Measurements from ENCODE around the gene C19orf85. TPM values are rescaled to one million over a fixed set of nuclear protein-coding genes. Genes with fewer than 3 reads are reported as not detected.
A peak's percentile ranks its signal among the peaks of the same experiment; 100 is the strongest.

C19orf85 gene
- total RNA-seq: not detected

GRCh38 chr19:55464662-55465054 lies at the start of gene C19orf85:
Gene C19orf85 (minus strand): TSS chr19:55464751. CDS start chr19:55464554, 197 bp downstream.
- no peak for DNase-seq
- Histone ChIP-seq H3K27me3 (no peaks in the 10 kb centered on the region), H3K27ac (no peak within 1 kb of the TSS), H3K9me3 (no peaks in the 10 kb centered on the region), H3K4me1 (peaks cover 0 to 22% (median 2%) of the 10 kb centered on the region in 4 donors), H3K36me3 (no peaks in the 10 kb centered on the region), H3K4me3 (no peak within 1 kb of the TSS)
- TF ChIP-seq POLR2A (IDR thresholded peaks at IDR 0.05) (no peak), CTCF (IDR thresholded peaks at IDR 0.05) (no peak)

DNA sequence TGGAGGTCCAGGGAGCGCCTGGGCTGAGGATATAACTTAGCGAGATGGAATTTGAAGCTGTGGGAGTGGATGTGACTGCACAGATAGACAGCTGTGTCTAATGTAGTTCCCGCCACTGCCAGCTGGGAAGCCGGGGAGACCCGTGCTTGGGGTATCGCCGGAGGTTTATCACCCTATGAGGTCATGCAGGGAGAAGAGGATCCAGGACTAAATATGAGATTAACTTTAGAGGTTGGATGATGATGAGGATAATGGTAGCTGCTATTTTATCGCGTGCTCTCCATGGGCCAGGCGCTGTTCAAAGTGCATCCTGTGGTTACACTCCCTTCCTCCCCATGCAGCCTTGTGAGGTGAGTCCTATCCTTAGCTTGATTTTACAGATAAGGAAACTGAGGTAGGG lies 43.6 kb upstream of the C19orf85 start:
- no peak for TF ChIP-seq POLR2A (IDR thresholded peaks at IDR 0.05)
- no peak for TF ChIP-seq CTCF (IDR thresholded peaks at IDR 0.05)
- Histone ChIP-seq H3K27me3 (no peaks in the 10 kb centered on the region), H3K36me3 (no peaks in the 10 kb centered on the region), H3K4me1 (peaks cover 0 to 4% (median 2%) of the 10 kb centered on the region in 4 donors), H3K27ac (no peak overlapping the region), H3K9me3 (no peaks in the 10 kb centered on the region), H3K4me3 (no peak overlapping the region)
- no peak for DNase-seq

DNA sequence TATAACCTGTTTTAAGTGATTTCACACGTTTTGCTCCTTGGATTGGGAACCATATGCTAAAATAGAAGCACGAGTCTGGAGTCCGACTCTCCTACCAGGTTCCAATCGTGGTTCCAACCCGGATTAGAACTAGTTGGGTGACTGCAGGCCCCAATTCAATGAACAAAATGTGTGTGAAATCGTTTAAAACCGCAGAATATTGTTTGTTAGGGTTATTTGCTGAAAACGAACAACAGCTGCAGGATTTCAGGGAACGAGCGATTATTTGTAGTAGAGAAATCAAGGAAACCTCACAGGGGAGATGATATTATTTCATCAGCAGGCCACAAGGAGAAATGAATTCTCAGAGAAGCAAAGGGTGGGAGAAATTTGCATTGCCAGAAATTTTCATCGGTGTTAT lies 40.4 kb upstream of the C19orf85 start:
- Histone ChIP-seq H3K36me3 (no peaks in the 10 kb centered on the region), H3K27ac (no peak overlapping the region), H3K4me3 (no peak overlapping the region), H3K27me3 (no peaks in the 10 kb centered on the region), H3K4me1 (peaks cover 0 to 4% (median 2%) of the 10 kb centered on the region in 4 donors), H3K9me3 (no peaks in the 10 kb centered on the region)
- DNase-seq: no peak
- TF ChIP-seq POLR2A (IDR thresholded peaks at IDR 0.05): no peak
- TF ChIP-seq CTCF (IDR thresholded peaks at IDR 0.05): no peak

DNA sequence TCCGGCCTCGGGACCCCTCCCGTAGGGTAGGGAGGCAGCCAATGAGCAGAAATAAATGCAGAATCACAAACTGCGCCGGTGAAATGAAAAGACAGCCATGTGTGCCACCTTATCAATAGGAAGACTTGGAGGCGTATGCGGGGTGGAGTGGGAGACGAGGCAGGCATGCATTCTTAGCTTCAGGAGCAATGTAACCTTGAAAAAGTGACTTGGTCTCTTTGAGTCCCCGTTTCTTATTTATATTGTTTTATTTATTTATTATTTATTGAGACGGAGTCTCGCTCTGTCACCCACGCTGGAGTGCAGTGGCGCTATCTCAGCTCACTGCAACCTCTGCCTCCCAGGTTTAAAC lies 39.7 kb upstream of the C19orf85 start:
- Histone ChIP-seq H3K27me3 (no peaks in the 10 kb centered on the region), H3K36me3 (no peaks in the 10 kb centered on the region), H3K9me3 (no peaks in the 10 kb centered on the region), H3K4me1 (peaks cover 0 to 4% (median 2%) of the 10 kb centered on the region in 4 donors), H3K4me3 (peak overlapping the region in 3 of 4 donors; percentile 49 to 57 (median 50)), H3K27ac (peak overlapping the region in 2 of 4 donors; percentile 75 to 90)
- DNase-seq: no peak
- TF ChIP-seq POLR2A (IDR thresholded peaks at IDR 0.05): no peak
- TF ChIP-seq CTCF (IDR thresholded peaks at IDR 0.05): no peak

- Histone ChIP-seq H3K27me3 (no peaks in the 10 kb centered on the region), H3K27ac (peak overlapping the region; percentile 70 to 90 (median 76)), H3K36me3 (no peaks in the 10 kb centered on the region), H3K9me3 (no peaks in the 10 kb centered on the region), H3K4me1 (peaks cover 0 to 4% (median 2%) of the 10 kb centered on the region in 4 donors), H3K4me3 (peak overlapping the region; percentile 49 to 57 (median 54))
- DNase-seq: peak; percentile 94 to 97 (median 95)
- TF ChIP-seq POLR2A (IDR thresholded peaks at IDR 0.05) (no peak), CTCF (IDR thresholded peaks at IDR 0.05) (peak; percentile 94 to 99 (median 97))
These were observed 39.1 kb upstream of the C19orf85 start for GRCh38 chr19:55503502-55504251.

Measured in Peyer's patch (tissue), 4 donors.